ENCODE measurements around the gene PDGFRB.
"Not testable (repeated sequence)": the region's sequence is repeated elsewhere in the genome, so short reads cannot be mapped to it uniquely, and the experiment has no call there.

Gene PDGFRB

DNA sequence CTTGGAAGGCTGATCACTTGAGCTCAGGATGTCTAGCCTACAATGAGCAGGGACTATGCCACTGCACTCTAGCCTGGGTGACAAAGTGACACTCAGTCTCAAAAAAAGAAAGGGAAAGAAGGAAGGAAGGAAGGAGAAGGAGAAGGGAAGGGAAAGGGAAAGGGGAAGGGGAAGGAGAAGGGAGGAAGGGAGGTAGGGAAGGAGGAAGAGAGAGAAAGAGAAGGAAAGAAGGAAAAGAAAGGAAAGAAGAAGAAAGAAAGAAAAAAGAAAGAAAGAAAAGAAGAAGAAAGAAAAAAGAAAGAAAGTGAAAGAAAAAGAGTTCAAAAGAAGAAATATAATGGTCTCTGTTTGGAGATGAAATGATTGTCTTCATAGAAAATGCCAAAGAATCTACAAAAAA, 58.5 kb downstream of the PDGFRB start:
- TF ChIP-seq, protein P1, sequence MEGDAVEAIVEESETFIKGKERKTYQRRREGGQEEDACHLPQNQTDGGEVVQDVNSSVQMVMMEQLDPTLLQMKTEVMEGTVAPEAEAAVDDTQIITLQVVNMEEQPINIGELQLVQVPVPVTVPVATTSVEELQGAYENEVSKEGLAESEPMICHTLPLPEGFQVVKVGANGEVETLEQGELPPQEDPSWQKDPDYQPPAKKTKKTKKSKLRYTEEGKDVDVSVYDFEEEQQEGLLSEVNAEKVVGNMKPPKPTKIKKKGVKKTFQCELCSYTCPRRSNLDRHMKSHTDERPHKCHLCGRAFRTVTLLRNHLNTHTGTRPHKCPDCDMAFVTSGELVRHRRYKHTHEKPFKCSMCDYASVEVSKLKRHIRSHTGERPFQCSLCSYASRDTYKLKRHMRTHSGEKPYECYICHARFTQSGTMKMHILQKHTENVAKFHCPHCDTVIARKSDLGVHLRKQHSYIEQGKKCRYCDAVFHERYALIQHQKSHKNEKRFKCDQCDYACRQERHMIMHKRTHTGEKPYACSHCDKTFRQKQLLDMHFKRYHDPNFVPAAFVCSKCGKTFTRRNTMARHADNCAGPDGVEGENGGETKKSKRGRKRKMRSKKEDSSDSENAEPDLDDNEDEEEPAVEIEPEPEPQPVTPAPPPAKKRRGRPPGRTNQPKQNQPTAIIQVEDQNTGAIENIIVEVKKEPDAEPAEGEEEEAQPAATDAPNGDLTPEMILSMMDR (IDR thresholded peaks at IDR 0.05; ENCODE audit: low read depth, low read length), result no peak
- TF ChIP-seq, protein P2, sequence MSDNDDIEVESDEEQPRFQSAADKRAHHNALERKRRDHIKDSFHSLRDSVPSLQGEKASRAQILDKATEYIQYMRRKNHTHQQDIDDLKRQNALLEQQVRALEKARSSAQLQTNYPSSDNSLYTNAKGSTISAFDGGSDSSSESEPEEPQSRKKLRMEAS (IDR thresholded peaks at IDR 0.05; ENCODE audit: low read depth, low read length), result no peak
- TF ChIP-seq POLR2A (IDR thresholded peaks at IDR 0.05; ENCODE audit: extremely low read depth, insufficient read length), result no peak
- no peak for TF ChIP-seq MYC (IDR thresholded peaks at IDR 0.05; ENCODE audit: low read depth, low read length)
- no peak overlapping the region for H3K4me3 ChIP-seq (ENCODE audit: low read depth, low read length)
- no peak for DNase-seq (ENCODE audit: low read depth)

DNA sequence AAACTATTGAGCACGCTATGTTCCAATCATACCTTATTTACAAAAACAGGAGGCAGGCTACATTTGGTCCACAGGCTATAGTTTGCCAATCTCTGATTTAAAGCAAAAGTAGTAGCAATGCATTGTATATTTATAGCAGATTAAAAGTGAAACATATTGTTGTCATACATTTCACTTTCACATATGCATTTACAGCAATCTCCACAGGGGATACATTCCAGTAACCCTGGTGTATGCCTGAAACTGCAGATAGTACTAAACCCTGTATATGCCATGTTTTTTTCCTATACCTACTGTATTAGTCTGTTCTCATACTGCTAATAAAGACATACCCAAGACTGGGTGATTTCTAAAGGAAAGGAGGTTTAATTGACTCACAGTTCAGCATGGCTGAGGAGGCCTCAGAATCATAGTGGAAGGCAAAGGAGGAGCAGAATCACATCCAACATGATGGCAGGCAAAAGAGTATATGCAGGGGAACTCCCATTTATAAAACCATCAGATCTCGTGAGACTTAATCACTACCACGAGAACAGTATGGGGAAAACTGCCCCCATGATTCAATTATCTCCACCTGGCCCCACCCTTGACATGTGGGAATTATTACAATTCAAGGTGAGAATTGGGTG, 63.4 kb downstream of the PDGFRB start:
- H3K4me3 ChIP-seq (ENCODE audit: low read depth, low read length), result no peak overlapping the region
- TF ChIP-seq MYC (IDR thresholded peaks at IDR 0.05; ENCODE audit: low read depth, low read length) (no peak), POLR2A (IDR thresholded peaks at IDR 0.05; ENCODE audit: extremely low read depth, insufficient read length) (no peak)
- TF ChIP-seq, protein P1 (IDR thresholded peaks at IDR 0.05; ENCODE audit: low read depth, low read length), result no peak
- TF ChIP-seq, protein P2 (IDR thresholded peaks at IDR 0.05; ENCODE audit: low read depth, low read length), result no peak
- no peak for DNase-seq (ENCODE audit: low read depth)

DNA sequence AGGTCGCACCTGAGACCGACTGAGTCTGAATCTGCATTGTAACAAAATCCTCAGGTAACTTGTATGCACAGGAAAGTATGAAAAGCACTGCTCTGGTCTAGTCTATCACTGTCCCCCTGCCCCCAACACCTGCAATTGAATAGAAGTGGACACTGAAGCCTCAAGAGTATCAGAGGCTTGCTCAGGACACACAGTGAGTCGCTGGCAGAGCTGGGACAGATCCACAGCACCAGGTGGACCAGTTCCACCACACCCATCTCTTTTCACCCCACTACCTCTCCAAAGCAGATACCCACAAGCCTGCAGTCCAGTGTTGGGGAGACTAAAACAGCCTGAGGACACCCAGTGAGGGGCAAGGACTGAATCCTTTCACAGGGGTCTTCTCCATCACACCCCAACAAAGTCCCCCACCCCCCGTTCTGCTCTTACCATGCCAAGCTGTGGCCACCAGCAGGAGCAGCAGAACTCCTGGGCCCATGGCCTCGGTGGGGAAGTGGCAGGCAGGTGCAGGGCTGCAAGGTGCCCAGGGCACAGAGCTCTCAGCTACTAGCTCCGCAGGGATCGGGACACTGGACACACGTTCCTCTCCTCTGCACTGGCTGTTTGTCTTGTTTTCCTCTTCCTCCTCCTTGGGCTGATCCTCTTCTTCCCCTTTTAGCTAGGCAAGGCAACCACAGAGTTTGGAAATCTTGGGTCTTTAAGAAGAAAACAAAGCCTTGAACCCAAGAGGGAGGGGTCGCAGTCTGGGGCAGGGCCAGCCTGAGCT, 69.5 kb downstream of the PDGFRB start, which contains the start of gene CSF1R:
CSF1R (minus strand) TSS at position 605 of the 766 bp plus-strand sequence; CDS start at position 478, 127 bp downstream.
- peak; percentile 81 for DNase-seq (ENCODE audit: low read depth)
- peak within 1 kb of the TSS; percentile 48 for H3K4me3 ChIP-seq (ENCODE audit: low read depth, low read length)
- TF ChIP-seq, protein P1 (IDR thresholded peaks at IDR 0.05; ENCODE audit: low read depth, low read length), result no peak
- TF ChIP-seq MYC (IDR thresholded peaks at IDR 0.05; ENCODE audit: low read depth, low read length) (no peak), POLR2A (IDR thresholded peaks at IDR 0.05; ENCODE audit: extremely low read depth, insufficient read length) (no peak)
- TF ChIP-seq, protein P2 (IDR thresholded peaks at IDR 0.05; ENCODE audit: low read depth, low read length), result no peak

DNA sequence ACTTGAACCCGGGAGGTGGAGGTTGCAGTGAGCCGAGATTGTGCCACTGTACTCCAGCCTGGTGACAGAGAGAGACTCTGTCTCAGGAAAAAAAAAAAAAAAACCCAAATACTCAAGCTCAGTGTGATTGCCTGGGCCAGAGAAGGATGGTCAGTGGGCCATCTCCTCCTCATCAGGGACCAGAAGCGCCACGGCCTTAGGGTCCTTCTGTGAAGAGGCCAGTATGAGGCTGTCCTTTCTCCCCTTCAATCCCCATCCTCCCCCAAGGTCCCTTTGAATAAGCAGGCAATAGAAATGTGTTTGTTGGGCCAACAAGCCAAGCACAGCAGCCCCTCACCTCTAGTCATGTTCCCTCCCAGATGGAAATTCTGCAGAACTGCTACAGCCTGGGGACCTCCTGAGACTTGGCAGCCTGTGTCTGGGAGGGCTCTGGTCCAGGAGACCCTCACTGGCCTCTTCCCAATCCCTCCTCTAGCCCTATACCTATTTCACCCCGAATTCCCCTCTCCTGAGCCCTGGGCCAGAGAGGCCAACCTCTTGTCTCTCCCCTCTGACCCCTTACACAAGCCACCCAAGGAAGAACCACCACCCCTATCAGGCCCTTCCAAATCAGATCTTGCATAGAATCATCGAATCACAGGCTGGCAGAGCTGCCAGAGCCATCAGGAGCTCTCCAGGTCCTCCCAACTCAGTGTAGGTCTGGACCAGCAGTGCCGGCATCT, 70.3 kb downstream of the PDGFRB start:
- H3K4me3 ChIP-seq (ENCODE audit: low read depth, low read length), result peak overlapping the region; percentile 48
- DNase-seq (ENCODE audit: low read depth), result no peak
- TF ChIP-seq, protein P1 (IDR thresholded peaks at IDR 0.05; ENCODE audit: low read depth, low read length), result no peak
- TF ChIP-seq POLR2A (IDR thresholded peaks at IDR 0.05; ENCODE audit: extremely low read depth, insufficient read length) (no peak), MYC (IDR thresholded peaks at IDR 0.05; ENCODE audit: low read depth, low read length) (no peak)
- TF ChIP-seq, protein P2 (IDR thresholded peaks at IDR 0.05; ENCODE audit: low read depth, low read length), result no peak

DNA sequence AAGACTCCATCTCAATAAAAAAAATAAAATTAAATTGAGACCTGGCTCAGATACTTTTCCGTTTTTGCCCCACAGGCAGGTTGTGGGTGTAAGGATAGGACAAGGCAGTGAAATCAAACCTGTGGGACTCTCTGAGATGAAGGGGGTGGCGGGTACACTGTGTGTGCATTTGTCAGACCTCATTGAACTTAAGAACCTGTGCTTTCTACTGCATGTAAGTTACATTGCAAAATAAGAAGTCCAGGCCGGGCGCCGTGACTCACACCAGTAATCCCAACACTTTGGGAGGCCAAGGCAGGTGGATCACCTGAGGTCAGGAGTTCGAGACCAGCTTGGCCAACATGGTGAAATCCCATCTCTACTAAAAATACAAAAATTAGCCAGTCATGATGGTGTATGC, 70.9 kb downstream of the PDGFRB start:
- not testable (repeated sequence) for DNase-seq (ENCODE audit: low read depth); H3K4me3 ChIP-seq (ENCODE audit: low read depth, low read length)

DNA sequence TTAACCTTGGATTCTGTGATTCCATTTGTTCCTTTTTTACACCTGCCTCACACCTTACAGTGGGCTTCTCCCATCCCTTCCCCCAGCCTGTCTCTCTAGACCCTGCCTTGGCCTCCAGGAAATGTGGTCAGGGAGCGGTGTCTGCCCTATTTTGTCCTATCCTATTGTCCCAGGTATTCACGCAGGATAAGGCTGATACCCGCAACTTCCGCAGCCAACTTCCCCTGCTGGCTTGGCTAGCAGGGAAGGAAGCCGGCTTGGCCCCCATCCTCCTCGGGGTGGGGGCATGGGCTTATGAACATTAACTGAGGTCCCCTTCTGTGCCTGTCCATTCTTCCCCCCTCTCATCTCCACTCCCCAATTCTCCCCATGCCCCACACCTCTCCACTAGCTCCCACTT, 72.8 kb downstream of the PDGFRB start:
- no peak overlapping the region for H3K4me3 ChIP-seq (ENCODE audit: low read depth, low read length)
- DNase-seq (ENCODE audit: low read depth), result no peak
- TF ChIP-seq MYC (IDR thresholded peaks at IDR 0.05; ENCODE audit: low read depth, low read length) (no peak), POLR2A (IDR thresholded peaks at IDR 0.05; ENCODE audit: extremely low read depth, insufficient read length) (no peak)
- TF ChIP-seq, protein P2 (IDR thresholded peaks at IDR 0.05; ENCODE audit: low read depth, low read length), result no peak
- TF ChIP-seq, protein P1 (IDR thresholded peaks at IDR 0.05; ENCODE audit: low read depth, low read length), result no peak
